OCI-LY7 (cell line): ENCODE results near the gene TMEM179.

Experiments used
- EZH2phosphoT487 ChIP-seq: fragments of 200-600 bp; sonication (generic); IDR thresholded peaks from 2 replicates; pipeline ENCODE4 v1.6.1; 2018; ENCODE audit warnings: low read depth, borderline replicate concordance, mild to moderate bottlenecking, mixed run types, antibody characterized with exemption, low read length, moderate library complexity, mixed read lengths
- TF ChIP-seq, protein P1 (sequence below): fragments of 200-600 bp; sonication (generic); conservative IDR thresholded peaks from 2 replicates; pipeline ENCODE4 v1.5.1; 2014; ENCODE audit warnings: mild to moderate bottlenecking, antibody characterized with exemption, low read length, moderate library complexity, mixed read lengths

DNA sequence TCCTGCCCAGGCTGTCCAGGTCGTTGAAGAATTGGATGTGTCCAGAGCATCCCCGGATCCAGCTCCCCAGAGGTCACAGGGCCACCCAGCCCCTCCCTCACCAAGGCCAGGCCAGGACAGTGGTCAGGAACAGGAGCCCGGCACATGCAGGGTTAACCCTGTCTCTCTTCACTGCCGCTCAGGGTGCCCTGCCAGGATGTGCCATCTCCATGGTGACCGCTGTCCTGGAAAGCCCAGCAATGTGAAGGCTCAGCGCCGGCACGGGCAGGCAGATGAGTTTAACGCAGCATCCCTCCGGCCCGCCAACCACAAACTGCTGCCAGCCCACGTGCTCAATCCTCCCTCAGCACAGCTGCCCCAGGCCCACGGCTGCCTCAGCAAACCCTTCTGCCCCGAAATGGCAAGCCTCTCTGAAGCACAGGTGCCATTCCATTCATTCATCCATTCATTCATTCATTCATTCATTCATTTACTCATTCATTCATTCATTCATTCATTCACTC is 4.4 kb downstream of the TMEM179 start:
- no peak for TF ChIP-seq EZH2phosphoT487
- TF ChIP-seq, protein P1, sequence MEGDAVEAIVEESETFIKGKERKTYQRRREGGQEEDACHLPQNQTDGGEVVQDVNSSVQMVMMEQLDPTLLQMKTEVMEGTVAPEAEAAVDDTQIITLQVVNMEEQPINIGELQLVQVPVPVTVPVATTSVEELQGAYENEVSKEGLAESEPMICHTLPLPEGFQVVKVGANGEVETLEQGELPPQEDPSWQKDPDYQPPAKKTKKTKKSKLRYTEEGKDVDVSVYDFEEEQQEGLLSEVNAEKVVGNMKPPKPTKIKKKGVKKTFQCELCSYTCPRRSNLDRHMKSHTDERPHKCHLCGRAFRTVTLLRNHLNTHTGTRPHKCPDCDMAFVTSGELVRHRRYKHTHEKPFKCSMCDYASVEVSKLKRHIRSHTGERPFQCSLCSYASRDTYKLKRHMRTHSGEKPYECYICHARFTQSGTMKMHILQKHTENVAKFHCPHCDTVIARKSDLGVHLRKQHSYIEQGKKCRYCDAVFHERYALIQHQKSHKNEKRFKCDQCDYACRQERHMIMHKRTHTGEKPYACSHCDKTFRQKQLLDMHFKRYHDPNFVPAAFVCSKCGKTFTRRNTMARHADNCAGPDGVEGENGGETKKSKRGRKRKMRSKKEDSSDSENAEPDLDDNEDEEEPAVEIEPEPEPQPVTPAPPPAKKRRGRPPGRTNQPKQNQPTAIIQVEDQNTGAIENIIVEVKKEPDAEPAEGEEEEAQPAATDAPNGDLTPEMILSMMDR, result no peak
